HG03108 (cell line): ENCODE measurements around the gene STK38L.
A peak's percentile ranks its signal among the peaks of the same experiment; 100 is the strongest.
"Not testable (repeated sequence)": the region's sequence is repeated elsewhere in the genome, so short reads cannot be mapped to it uniquely, and the experiment has no call there.

Source experiments
- ATAC-seq: cut with Tn5 transposase; IDR thresholded peaks from one replicate; pipeline ENCODE4 v1.9.1; 2021; ENCODE audit warnings: moderate library complexity; ENCODE audit not compliant: unreplicated experiment

The STK38L gene

GRCh38 chr12:27226407-27226929 is 17.6 kb upstream of the STK38L start:
- no peak for ATAC-seq

DNA sequence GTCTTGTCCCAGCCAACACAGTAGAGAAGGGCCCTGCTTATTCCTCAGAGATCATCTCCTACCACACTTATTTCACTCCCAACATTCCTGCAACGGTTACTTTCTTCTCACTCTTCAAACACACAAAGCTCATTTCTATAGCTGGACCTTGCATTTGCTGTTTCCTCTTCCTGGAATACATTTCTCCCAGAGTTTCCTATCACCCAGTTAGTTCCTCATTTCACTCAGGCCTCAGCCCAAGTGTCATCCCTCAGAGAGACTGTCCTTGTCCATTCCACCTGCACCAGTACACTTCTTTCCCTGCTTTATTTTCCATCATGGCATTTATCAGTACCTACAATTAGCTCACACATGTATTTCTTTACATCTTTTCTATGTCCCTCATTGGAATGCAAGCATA is 14.7 kb upstream of the STK38L start:
- ATAC-seq: no peak

- not testable (repeated sequence) for ATAC-seq
These were observed 12.7 kb upstream of the STK38L start for GRCh38 chr12:27231374-27231773.

- ATAC-seq: no peak
These were observed 10.3 kb upstream of the STK38L start for GRCh38 chr12:27233814-27234213.

- ATAC-seq: no peak
These were observed 7.6 kb upstream of the STK38L start for GRCh38 chr12:27236498-27236897.

DNA sequence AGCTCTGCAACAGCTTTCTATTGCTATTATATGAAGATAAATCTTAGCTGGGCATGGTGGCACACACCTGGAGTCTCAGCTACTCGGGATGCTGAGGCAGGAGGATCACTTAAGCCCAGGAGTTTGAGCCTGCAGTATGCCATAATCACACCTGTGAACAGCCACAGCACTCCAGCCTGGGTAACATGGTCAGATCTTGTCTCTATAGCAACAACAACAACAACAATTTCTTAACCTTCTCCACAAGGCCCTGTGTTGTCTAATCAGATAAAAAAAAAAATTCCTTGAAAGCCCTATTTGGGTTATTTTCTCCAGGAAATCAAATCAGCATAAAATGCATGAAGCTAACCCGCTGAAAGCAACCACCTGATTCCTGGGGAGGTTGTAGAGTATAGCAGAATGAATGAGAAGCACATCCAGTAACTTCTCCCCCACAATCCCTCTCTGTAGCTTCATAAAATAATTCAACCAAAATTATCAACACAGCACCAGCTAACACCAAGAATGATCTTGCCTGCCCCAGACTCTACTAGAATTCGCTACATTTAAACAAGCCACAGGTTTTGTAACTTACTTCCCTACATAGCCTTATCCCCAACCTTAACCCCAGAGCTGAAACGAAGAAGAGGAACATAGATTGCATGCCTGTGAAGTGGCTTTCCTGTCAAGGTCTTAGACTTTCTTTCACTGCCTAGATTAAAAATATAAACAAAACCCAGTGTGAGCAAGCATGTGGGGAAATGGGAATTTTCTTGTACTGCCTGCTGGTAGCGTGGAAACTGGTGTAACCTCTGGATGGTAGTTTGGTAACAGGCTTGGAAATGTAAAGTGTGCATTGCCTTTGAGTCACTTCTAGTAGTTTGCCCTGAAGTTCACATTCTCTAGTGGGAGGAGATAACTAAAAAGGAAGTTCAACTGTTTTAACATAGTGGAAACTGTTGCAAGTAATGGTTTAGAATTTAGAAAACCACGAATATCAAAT is 6.0 kb upstream of the STK38L start:
- ATAC-seq: peak; percentile 71

DNA sequence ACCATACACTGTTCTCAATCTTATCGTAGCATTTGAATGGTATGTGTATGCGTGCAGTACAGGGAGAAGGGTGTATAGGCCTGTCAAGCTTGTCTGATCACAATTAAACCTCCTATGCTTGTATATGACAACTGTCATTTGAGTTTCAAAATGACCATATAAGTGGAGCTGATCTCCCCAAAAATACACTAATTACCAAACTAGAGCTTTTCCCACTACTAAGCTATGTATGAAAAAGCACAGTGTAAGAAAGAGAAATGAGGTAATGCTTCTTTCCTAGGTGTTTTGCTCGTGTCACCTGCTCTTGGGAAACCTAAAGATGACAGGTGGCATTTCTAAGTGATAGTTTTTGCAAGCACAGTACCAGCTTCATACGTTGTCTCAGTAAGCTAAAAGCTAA is 1.1 kb upstream of the STK38L start:
- ATAC-seq: no peak

GRCh38 chr12:27244689-27245488 is 803 bp downstream of the STK38L start:
- ATAC-seq: no peak

GRCh38 chr12:27246141-27246540 is 2.1 kb downstream of the STK38L start:
- ATAC-seq: no peak

GRCh38 chr12:27246774-27247173 is 2.7 kb downstream of the STK38L start:
- no peak for ATAC-seq

GRCh38 chr12:27252934-27253333 is 8.8 kb downstream of the STK38L start:
- no peak for ATAC-seq

DNA sequence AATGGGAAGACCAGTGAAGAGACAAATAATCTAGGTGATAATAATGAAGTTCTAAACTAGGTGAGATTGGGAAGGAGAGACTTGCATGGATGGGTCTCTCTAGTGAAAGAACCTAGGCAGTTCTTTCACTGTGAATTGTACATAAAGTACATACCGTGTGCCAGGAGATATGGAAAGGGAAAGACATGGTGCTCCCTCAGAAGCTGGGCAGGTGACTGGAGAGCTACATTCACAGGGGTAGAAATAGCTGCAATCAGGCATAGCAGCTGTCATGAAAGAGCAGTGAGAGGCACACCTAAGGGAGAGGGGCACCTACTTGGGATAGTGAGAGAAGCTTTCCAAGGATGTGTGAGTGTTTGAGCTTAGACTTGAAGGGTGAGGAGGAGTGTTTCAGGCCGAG is 9.3 kb downstream of the STK38L start:
- no peak for ATAC-seq

DNA sequence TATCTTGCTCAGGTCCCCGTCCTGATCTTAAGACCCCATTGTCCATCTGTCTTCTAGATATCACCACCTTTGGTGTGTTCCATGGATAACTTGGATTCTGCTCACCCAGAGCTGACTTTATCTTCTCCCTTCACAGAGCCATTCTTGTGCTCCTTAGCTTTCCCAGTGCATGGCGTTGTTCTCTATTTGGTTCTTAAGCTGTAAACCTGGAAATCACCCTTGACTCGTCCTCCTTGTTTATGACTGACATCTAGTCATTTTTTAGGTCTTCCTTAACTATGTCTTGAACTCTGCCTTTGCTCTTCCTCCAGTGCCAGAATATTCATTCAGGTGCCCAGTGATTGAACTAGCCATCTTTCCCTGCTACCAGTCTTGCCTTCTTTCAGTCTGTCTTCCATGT is 11.7 kb downstream of the STK38L start:
- no peak for ATAC-seq

GRCh38 chr12:27257104-27257843 is 13.2 kb downstream of the STK38L start:
- no peak for ATAC-seq

DNA sequence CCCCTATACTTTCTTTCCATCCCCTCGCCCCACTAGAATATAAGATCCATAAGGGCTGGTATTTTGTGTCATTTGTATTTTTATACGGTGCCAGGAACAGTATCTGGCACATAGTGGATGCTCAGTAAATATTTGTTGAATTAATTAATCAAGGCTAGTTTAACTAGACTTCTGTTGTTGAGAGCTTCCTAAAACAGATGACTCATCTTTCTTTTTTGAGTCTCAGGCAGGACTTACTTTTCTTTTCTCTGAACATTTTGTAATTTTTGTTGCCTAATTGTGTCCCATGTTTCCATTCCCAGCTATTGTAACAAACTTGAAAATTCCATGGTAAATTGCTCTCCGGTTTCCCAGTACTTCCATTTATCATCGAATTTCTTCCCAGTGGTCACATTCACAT is 16.7 kb downstream of the STK38L start:
- no peak for ATAC-seq

DNA sequence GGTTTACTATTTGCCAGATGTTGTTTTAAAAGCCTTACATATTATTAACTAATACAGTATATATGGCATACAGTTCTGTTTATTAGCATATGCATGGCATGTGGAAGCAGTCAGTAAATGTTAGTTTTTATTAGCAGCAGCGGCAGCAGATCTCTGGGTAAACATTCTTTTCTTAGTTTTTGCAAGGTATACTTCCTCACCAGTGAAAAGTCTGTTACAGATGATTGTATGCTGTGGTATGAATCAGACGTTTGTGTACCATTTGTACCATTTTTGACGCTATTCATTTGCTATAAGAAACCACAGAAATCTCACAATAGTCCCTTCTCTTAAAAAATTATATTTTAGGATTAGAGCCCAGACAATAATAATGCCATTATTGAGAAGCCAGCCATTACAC is 17.8 kb downstream of the STK38L start:
- no peak for ATAC-seq

GRCh38 chr12:27270148-27270547 is 26.1 kb downstream of the STK38L start:
- no peak for ATAC-seq

GRCh38 chr12:27271206-27271605 is 27.1 kb downstream of the STK38L start:
- no peak for ATAC-seq

GRCh38 chr12:27272373-27273028 is 28.4 kb downstream of the STK38L start:
- ATAC-seq: no peak

- no peak for ATAC-seq
These were observed 29.0 kb downstream of the STK38L start for GRCh38 chr12:27273114-27273513.
